ENCODE measurements around the gene PCIF1. TPM values are rescaled to one million over a fixed set of nuclear protein-coding genes. Genes with fewer than 3 reads are reported as not detected.

The PCIF1 gene
- total RNA-seq, 6 experiments from 2014 or later: 14.8 to 23.1 (median 19.5) TPM

- Mint-ChIP-seq H3K27me3 (ENCODE audit: insufficient read depth) (no peaks in the 10 kb centered on the region; the same call in 1 of the 2 replicates), H3K4me3 (no peak overlapping the region)
These were observed 22.8 kb downstream of the PCIF1 start for GRCh38 chr20:45957021-45957941.

GRCh38 chr20:45958593-45958992 lies 24.1 kb downstream of the PCIF1 start:
- no peaks in the 10 kb centered on the region for H3K4me1 Mint-ChIP-seq (ENCODE audit: low read depth)
- DNase-seq: no peak
- no peaks in the 10 kb centered on the region; the same call in 1 of the 2 replicates for H3K27me3 Mint-ChIP-seq (ENCODE audit: insufficient read depth)
- no peak overlapping the region for H3K4me3 Mint-ChIP-seq
- H3K27ac Mint-ChIP-seq: no peak overlapping the region
- no peaks in the 10 kb centered on the region for H3K9me3 Mint-ChIP-seq
- no peak for TF ChIP-seq CTCF (IDR thresholded peaks at IDR 0.05)
- peaks cover 19% of the 10 kb centered on the region for H3K36me3 Mint-ChIP-seq (ENCODE audit: low read depth)

More at GRCh38 chr20:45957021-45957941, 22.8 kb downstream of the PCIF1 start:
- H3K4me1 Mint-ChIP-seq (ENCODE audit: low read depth): no peaks in the 10 kb centered on the region
- H3K36me3 Mint-ChIP-seq (ENCODE audit: low read depth): peaks cover 14% of the 10 kb centered on the region
- DNase-seq: no peak
- H3K27ac Mint-ChIP-seq: no peak overlapping the region; the same call in 1 of the 2 replicates
- no peaks in the 10 kb centered on the region for H3K9me3 Mint-ChIP-seq
- TF ChIP-seq CTCF (IDR thresholded peaks at IDR 0.05): no peak

GRCh38 chr20:45959126-45959525 lies 24.6 kb downstream of the PCIF1 start:
- no peaks in the 10 kb centered on the region for H3K4me1 Mint-ChIP-seq (ENCODE audit: low read depth)
- no peak for TF ChIP-seq CTCF (IDR thresholded peaks at IDR 0.05)
- no peak for DNase-seq
- no peaks in the 10 kb centered on the region for H3K9me3 Mint-ChIP-seq
- H3K4me3 Mint-ChIP-seq: no peak overlapping the region
- peaks cover 19% of the 10 kb centered on the region for H3K36me3 Mint-ChIP-seq (ENCODE audit: low read depth)
- H3K27me3 Mint-ChIP-seq (ENCODE audit: insufficient read depth): no peaks in the 10 kb centered on the region; the same call in 1 of the 2 replicates
- no peak overlapping the region for H3K27ac Mint-ChIP-seq

- Mint-ChIP-seq H3K27me3 (ENCODE audit: insufficient read depth) (no peaks in the 10 kb centered on the region; the same call in 1 of the 2 replicates), H3K27ac (no peak overlapping the region), H3K4me3 (no peak overlapping the region), H3K36me3 (ENCODE audit: low read depth) (peaks cover 19% of the 10 kb centered on the region), H3K9me3 (no peaks in the 10 kb centered on the region), H3K4me1 (ENCODE audit: low read depth) (no peaks in the 10 kb centered on the region)
- no peak for DNase-seq
- no peak for TF ChIP-seq CTCF (IDR thresholded peaks at IDR 0.05)
These were observed 25.6 kb downstream of the PCIF1 start for GRCh38 chr20:45959956-45960630.

GRCh38 chr20:45962031-45962755 lies 27.7 kb downstream of the PCIF1 start:
- no peak overlapping the region for H3K4me3 Mint-ChIP-seq
- H3K36me3 Mint-ChIP-seq (ENCODE audit: low read depth): peaks cover 24% of the 10 kb centered on the region
- no peaks in the 10 kb centered on the region for H3K9me3 Mint-ChIP-seq
- H3K27ac Mint-ChIP-seq: no peak overlapping the region
- H3K27me3 Mint-ChIP-seq (ENCODE audit: insufficient read depth): no peaks in the 10 kb centered on the region
- DNase-seq: no peak
- no peak for TF ChIP-seq CTCF (IDR thresholded peaks at IDR 0.05)
- H3K4me1 Mint-ChIP-seq (ENCODE audit: low read depth): no peaks in the 10 kb centered on the region

All from HFFc6 (cell line).